ENCODE results near the gene ZDHHC21. TPM values are rescaled to one million over a fixed set of nuclear protein-coding genes. Genes with fewer than 3 reads are reported as not detected.

Gene ZDHHC21
- polyA plus RNA-seq, 3 donors: 0.34 to 2.0 (median 1.0) TPM

- no peak for TF ChIP-seq CTCF (IDR thresholded peaks at IDR 0.05)
- no peaks in the 10 kb centered on the region for H3K27me3 ChIP-seq (ENCODE audit: control insufficient read depth in 2 of 2, insufficient read depth in 2 of 2, low read length in 2 of 2)
- H4K20me1 ChIP-seq (ENCODE audit: insufficient read depth, low read length): no peaks in the 10 kb centered on the region
- WGBS (ENCODE audit: insufficient coverage): no CpG with 5 or more reads among the region's 1 CpG
- no peak overlapping the region for H2AFZ ChIP-seq (ENCODE audit: insufficient read depth, low read depth, low read length, poor library complexity, severe bottlenecking)
- H3K27ac ChIP-seq (ENCODE audit: low read depth in 1 of 2, low read length in 2 of 2): no peak overlapping the region
- H3K4me3 ChIP-seq (replicated peaks in 1 of 3; ENCODE audit: low read depth in 2 of 3, low read length in 3 of 3): no peak overlapping the region
- H3K36me3 ChIP-seq (replicated peaks in 1 of 2; ENCODE audit: control insufficient read depth in 1 of 2, insufficient read depth in 2 of 2, low read length in 2 of 2): no peaks in the 10 kb centered on the region
- no peaks in the 10 kb centered on the region for H3K4me1 ChIP-seq (ENCODE audit: control insufficient read depth in 1 of 2, insufficient read depth in 2 of 2, low read length in 2 of 2)
- Mint-ChIP-seq H3K36me3 (peaks cover 9 to 10% of the 10 kb centered on the region in 2 donors), H3K4me3 (no peak overlapping the region), H3K9me3 (peaks cover 0 to 2% (median 0%) of the 10 kb centered on the region in 7 donors), H3K27me3 (ENCODE audit: low read depth in 3 of 3) (no peaks in the 10 kb centered on the region), H3K4me1 (no peaks in the 10 kb centered on the region), H3K27ac (no peak overlapping the region)
- intact Hi-C loops (cut with micrococcal nuclease): no loop called here
- H3K9me3 ChIP-seq (replicated peaks in 1 of 2; ENCODE audit: control insufficient read depth in 1 of 2, insufficient read depth in 1 of 2, low read length in 2 of 2): no peaks in the 10 kb centered on the region
- H3K4me2 ChIP-seq (replicated peaks; ENCODE audit: extremely low read depth, low read length, poor library complexity, severe bottlenecking): no peak overlapping the region
- H3K9ac ChIP-seq (ENCODE audit: insufficient read depth, low read length, poor library complexity, severe bottlenecking): no peak overlapping the region
- no peak for DNase-seq
- no peaks in the 10 kb centered on the region for H3K79me2 ChIP-seq (ENCODE audit: insufficient read depth, low read length)
These were observed 52.3 kb downstream of the ZDHHC21 start for GRCh38 chr9:14640967-14641366.

GRCh38 chr9:14640294-14640693 lies 52.9 kb downstream of the ZDHHC21 start:
- H3K27me3 ChIP-seq (ENCODE audit: control insufficient read depth in 2 of 2, insufficient read depth in 2 of 2, low read length in 2 of 2): no peaks in the 10 kb centered on the region
- H4K20me1 ChIP-seq (ENCODE audit: insufficient read depth, low read length): no peaks in the 10 kb centered on the region
- Mint-ChIP-seq H3K36me3 (peaks cover 9 to 10% of the 10 kb centered on the region in 2 donors), H3K4me3 (no peak overlapping the region), H3K9me3 (peaks cover 0 to 2% (median 0%) of the 10 kb centered on the region in 7 donors), H3K27ac (no peak overlapping the region), H3K27me3 (ENCODE audit: low read depth in 3 of 3) (no peaks in the 10 kb centered on the region), H3K4me1 (no peaks in the 10 kb centered on the region)
- no peak overlapping the region for H2AFZ ChIP-seq (ENCODE audit: insufficient read depth, low read depth, low read length, poor library complexity, severe bottlenecking)
- no peak overlapping the region for H3K9ac ChIP-seq (ENCODE audit: insufficient read depth, low read length, poor library complexity, severe bottlenecking)
- no peaks in the 10 kb centered on the region for H3K36me3 ChIP-seq (replicated peaks in 1 of 2; ENCODE audit: control insufficient read depth in 1 of 2, insufficient read depth in 2 of 2, low read length in 2 of 2)
- no CpG with 5 or more reads among the region's 2 CpGs for WGBS (ENCODE audit: insufficient coverage)
- intact Hi-C loops (cut with micrococcal nuclease): no loop called here
- no peak overlapping the region for H3K4me3 ChIP-seq (replicated peaks in 1 of 3; ENCODE audit: low read depth in 2 of 3, low read length in 3 of 3)
- no peaks in the 10 kb centered on the region for H3K9me3 ChIP-seq (replicated peaks in 1 of 2; ENCODE audit: control insufficient read depth in 1 of 2, insufficient read depth in 1 of 2, low read length in 2 of 2)
- no peaks in the 10 kb centered on the region for H3K4me1 ChIP-seq (ENCODE audit: control insufficient read depth in 1 of 2, insufficient read depth in 2 of 2, low read length in 2 of 2)
- TF ChIP-seq CTCF (IDR thresholded peaks at IDR 0.05): no peak
- H3K4me2 ChIP-seq (replicated peaks; ENCODE audit: extremely low read depth, low read length, poor library complexity, severe bottlenecking): no peak overlapping the region
- no peaks in the 10 kb centered on the region for H3K79me2 ChIP-seq (ENCODE audit: insufficient read depth, low read length)
- no peak for DNase-seq
- H3K27ac ChIP-seq (ENCODE audit: low read depth in 1 of 2, low read length in 2 of 2): no peak overlapping the region

Data from CD14-positive monocyte (primary cell).